Retinal pigment epithelial cell (primary cell): Measurements from ENCODE around the gene MBD3L1.

Experiments
- DNase-seq: peaks from one replicate; pipeline ENCODE4 v3.0.0-alpha.2; 2010; ENCODE audit warnings: low read depth
- H3K4me3 ChIP-seq: 2 replicates; pipeline ENCODE4 v1.5.1; 2011; ENCODE audit warnings: mild to moderate bottlenecking, low read length, control low read depth, moderate library complexity
- CTCF ChIP-seq: conservative IDR thresholded peaks from 2 replicates; pipeline ENCODE4 v1.5.1; 2011; ENCODE audit warnings: low read depth, low read length, control low read depth, inconsistent platforms

MBD3L1 gene

GRCh38 chr19:8877854-8878705 is 45.9 kb downstream of the MBD3L1 start:
- DNase-seq: no peak
- H3K4me3 ChIP-seq: no peak overlapping the region
- TF ChIP-seq CTCF: no peak

- DNase-seq: no peak
- TF ChIP-seq CTCF: no peak
- H3K4me3 ChIP-seq: no peak overlapping the region
Measured at GRCh38 chr19:8880868-8881488, 48.8 kb downstream of the MBD3L1 start.

- DNase-seq: no peak
- no peak for TF ChIP-seq CTCF
Measured at GRCh38 chr19:8881512-8881911, 49.3 kb downstream of the MBD3L1 start.

GRCh38 chr19:8884416-8884815 is 52.2 kb downstream of the MBD3L1 start:
- no peak for TF ChIP-seq CTCF
- no peak overlapping the region for H3K4me3 ChIP-seq
- DNase-seq: no peak

More at GRCh38 chr19:8881512-8881911, 49.3 kb downstream of the MBD3L1 start:
- H3K4me3 ChIP-seq: no peak overlapping the region

- DNase-seq: no peak
- H3K4me3 ChIP-seq: no peak overlapping the region
- TF ChIP-seq CTCF: no peak
Measured at GRCh38 chr19:8887364-8887763, 55.2 kb downstream of the MBD3L1 start.

GRCh38 chr19:8890260-8890659 is 58.1 kb downstream of the MBD3L1 start:
- no peak for TF ChIP-seq CTCF
- DNase-seq: no peak
- no peak overlapping the region for H3K4me3 ChIP-seq
